Measurements from ENCODE around the gene C16orf87.

GRCh38 chr16:46793841-46794240 lies 37.1 kb downstream of the C16orf87 start:
- TF ChIP-seq EZH2 (IDR thresholded peaks at IDR 0.05; ENCODE audit: insufficient read depth, poor library complexity, severe bottlenecking) (no peak), EZH2phosphoT487 (IDR thresholded peaks at IDR 0.05; ENCODE audit: insufficient read depth, low read depth) (no peak)

All from GM23248 (cell line).